ENCODE results near the gene TRIM71.
"Not testable (repeated sequence)": the region's sequence is repeated elsewhere in the genome, so short reads cannot be mapped to it uniquely, and the experiment has no call there.

Gene TRIM71

GRCh38 chr3:32842987-32843386 is 25.2 kb downstream of the TRIM71 start:
- DNase-seq (ENCODE audit: low spot score) = no peak

GRCh38 chr3:32843510-32844321 is 25.9 kb downstream of the TRIM71 start:
- DNase-seq (ENCODE audit: low spot score) = no peak

- DNase-seq (ENCODE audit: low spot score) = no peak
These were observed 26.5 kb downstream of the TRIM71 start for GRCh38 chr3:32844322-32844654.

GRCh38 chr3:32844914-32845313 is 27.1 kb downstream of the TRIM71 start:
- no peak for DNase-seq (ENCODE audit: low spot score)

- not testable (repeated sequence) for DNase-seq (ENCODE audit: low spot score)
These were observed 27.7 kb downstream of the TRIM71 start for GRCh38 chr3:32845546-32845945.

- not testable (repeated sequence) for DNase-seq (ENCODE audit: low spot score)
These were observed 29.2 kb downstream of the TRIM71 start for GRCh38 chr3:32847045-32847444.

GRCh38 chr3:32847528-32847927 is 29.7 kb downstream of the TRIM71 start:
- DNase-seq (ENCODE audit: low spot score) = peak; percentile 28

GRCh38 chr3:32848215-32848614 is 30.4 kb downstream of the TRIM71 start:
- DNase-seq (ENCODE audit: low spot score) = peak; percentile 68

GRCh38 chr3:32849046-32849445 is 31.2 kb downstream of the TRIM71 start:
- no peak for DNase-seq (ENCODE audit: low spot score)

GRCh38 chr3:32850226-32850625 is 32.4 kb downstream of the TRIM71 start:
- DNase-seq (ENCODE audit: low spot score) = no peak

- no peak for DNase-seq (ENCODE audit: low spot score)
These were observed 32.8 kb downstream of the TRIM71 start for GRCh38 chr3:32850636-32851035.

- DNase-seq (ENCODE audit: low spot score) = no peak
These were observed 34.3 kb downstream of the TRIM71 start for GRCh38 chr3:32852146-32852545.

GRCh38 chr3:32855350-32855953 is 37.7 kb downstream of the TRIM71 start:
- DNase-seq (ENCODE audit: low spot score) = no peak

GRCh38 chr3:32856355-32856889 is 38.6 kb downstream of the TRIM71 start:
- no peak for DNase-seq (ENCODE audit: low spot score)

GRCh38 chr3:32856901-32857507 is 39.2 kb downstream of the TRIM71 start:
- DNase-seq (ENCODE audit: low spot score) = no peak

- no peak for DNase-seq (ENCODE audit: low spot score)
These were observed 40.1 kb downstream of the TRIM71 start for GRCh38 chr3:32857921-32858320.

- no peak for DNase-seq (ENCODE audit: low spot score)
These were observed 41.9 kb downstream of the TRIM71 start for GRCh38 chr3:32859604-32860237.

GRCh38 chr3:32860499-32860898 is 42.7 kb downstream of the TRIM71 start:
- no peak for DNase-seq (ENCODE audit: low spot score)

- no peak for DNase-seq (ENCODE audit: low spot score)
These were observed 43.9 kb downstream of the TRIM71 start for GRCh38 chr3:32861681-32862080.

- no peak for DNase-seq (ENCODE audit: low spot score)
These were observed 44.6 kb downstream of the TRIM71 start for GRCh38 chr3:32862247-32862935.

- DNase-seq (ENCODE audit: low spot score) = no peak
These were observed 45.2 kb downstream of the TRIM71 start for GRCh38 chr3:32862936-32863487.

- no peak for DNase-seq (ENCODE audit: low spot score)
These were observed 47.6 kb downstream of the TRIM71 start for GRCh38 chr3:32865383-32865782.
